ENCODE data around the gene MAOA.

DNA sequence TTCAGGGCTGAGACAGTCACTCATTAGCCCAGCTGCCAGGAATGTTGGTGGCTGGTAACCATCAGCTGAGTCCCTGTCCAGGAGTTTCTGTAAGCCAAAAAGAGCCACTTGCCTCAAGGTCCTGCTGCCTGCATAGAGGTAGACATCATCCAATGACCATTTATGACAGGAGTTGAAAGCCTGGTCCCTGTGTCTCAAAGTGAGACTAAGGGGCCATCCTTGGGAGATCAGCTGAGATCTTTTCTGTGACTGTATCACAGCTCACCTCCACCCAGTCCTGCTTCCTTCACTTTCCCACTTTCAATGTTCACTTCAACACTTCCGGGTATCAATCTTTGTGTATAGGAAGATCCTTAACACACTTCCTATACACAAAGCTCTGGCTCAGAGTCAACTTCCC, 28.4 kb upstream of the MAOA start:
- TF ChIP-seq, protein P1, sequence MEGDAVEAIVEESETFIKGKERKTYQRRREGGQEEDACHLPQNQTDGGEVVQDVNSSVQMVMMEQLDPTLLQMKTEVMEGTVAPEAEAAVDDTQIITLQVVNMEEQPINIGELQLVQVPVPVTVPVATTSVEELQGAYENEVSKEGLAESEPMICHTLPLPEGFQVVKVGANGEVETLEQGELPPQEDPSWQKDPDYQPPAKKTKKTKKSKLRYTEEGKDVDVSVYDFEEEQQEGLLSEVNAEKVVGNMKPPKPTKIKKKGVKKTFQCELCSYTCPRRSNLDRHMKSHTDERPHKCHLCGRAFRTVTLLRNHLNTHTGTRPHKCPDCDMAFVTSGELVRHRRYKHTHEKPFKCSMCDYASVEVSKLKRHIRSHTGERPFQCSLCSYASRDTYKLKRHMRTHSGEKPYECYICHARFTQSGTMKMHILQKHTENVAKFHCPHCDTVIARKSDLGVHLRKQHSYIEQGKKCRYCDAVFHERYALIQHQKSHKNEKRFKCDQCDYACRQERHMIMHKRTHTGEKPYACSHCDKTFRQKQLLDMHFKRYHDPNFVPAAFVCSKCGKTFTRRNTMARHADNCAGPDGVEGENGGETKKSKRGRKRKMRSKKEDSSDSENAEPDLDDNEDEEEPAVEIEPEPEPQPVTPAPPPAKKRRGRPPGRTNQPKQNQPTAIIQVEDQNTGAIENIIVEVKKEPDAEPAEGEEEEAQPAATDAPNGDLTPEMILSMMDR (IDR thresholded peaks at IDR 0.05): no peak
- TF ChIP-seq ZFX (IDR thresholded peaks at IDR 0.05; ENCODE audit: borderline replicate concordance): no peak
